T47D (cell line): ENCODE results near the gene IFT25.
"Not testable (repeated sequence)": the region's sequence is repeated elsewhere in the genome, so short reads cannot be mapped to it uniquely, and the experiment has no call there.

Source experiments
- DNase-seq, 2 experiments: peaks; one replicate each; pipeline versions ENCODE4 v3.0.0 to v3.0.0-alpha.2; 2011 to 2012; ENCODE audit warnings: low read depth in 1 of 2, low spot score in 1 of 2
- JUND ChIP-seq: IDR thresholded peaks from 2 replicates; pipeline ENCODE4 v1.6.1; 2012; ENCODE audit warnings: low read depth
- in situ Hi-C: cut with HindIII; loops from 2 replicates; pipeline ENCODE4 v1.10.0; 2016; ENCODE audit warnings: low sequenced_read_pairs, low pct_unique_long_range_greater_than_20kb

Gene IFT25

DNA sequence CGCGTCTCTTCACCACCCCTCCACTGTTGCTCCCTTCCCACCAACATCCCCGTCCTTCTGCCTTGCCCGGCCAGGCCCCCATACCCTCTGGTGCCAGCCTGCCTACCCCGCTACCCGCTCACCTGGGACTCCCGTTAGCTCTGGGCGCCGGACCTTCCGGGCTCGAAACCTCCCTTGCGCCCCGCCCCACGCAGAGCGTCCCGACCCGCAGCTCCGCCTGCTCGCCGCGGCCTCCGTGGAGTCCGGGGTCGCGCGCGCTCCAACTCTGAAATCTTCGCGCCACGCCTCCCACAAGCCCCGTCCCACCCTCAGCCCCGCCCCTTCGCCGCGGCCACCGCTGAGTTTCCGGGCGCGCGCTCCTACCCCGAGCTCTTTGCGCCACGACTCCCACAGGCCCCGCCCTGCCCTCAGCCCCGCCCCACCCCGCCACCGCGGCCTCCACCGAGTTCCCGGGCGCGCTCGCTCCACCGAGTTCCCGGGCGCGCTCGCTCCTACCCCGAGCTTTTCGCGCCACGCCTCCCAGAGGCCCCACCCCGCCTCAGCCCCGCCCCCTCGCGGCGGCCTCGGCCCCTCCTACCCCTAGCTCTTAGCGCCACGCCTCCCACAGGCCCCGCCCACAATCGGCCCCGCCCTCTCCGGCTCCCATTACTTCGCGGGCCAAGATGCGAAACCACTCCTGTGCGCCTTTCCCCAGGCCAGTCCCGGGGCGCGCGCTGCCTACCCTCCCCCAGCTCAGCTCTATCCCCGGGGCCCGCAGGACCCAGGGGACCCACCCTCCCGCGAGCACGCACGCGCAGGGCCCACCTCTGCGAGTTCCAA, at the start of gene IFT25:
Gene IFT25, minus strand, starts transcription at position 267 of the 819 bp plus-strand sequence. CDS start 5,617 bp downstream, outside the sequence.
- in situ Hi-C loops = no loop called here
- peak; percentile 64 to 96 for DNase-seq
- no peak for TF ChIP-seq JUND

DNA sequence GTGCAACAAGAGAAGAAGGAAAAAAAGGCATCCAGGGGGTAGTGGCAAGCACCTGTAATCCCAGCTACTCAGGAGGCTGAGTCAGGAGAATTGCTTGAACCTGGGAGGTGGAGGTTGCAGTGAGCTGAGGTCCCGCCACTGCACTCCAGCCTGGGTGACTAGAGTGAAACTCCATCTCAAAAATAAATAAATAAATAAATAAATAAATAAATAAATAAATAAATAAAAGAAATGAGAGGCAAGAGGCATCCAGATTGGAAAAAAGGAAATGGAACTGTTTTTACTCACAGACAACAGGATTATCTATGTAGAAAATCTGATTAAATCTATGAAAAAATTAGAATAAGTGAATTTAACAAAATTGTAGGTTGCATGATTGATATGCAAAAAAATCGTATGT, 49.0 kb upstream of the IFT25 start:
- in situ Hi-C loops, DNase-seq: not testable (repeated sequence)

DNA sequence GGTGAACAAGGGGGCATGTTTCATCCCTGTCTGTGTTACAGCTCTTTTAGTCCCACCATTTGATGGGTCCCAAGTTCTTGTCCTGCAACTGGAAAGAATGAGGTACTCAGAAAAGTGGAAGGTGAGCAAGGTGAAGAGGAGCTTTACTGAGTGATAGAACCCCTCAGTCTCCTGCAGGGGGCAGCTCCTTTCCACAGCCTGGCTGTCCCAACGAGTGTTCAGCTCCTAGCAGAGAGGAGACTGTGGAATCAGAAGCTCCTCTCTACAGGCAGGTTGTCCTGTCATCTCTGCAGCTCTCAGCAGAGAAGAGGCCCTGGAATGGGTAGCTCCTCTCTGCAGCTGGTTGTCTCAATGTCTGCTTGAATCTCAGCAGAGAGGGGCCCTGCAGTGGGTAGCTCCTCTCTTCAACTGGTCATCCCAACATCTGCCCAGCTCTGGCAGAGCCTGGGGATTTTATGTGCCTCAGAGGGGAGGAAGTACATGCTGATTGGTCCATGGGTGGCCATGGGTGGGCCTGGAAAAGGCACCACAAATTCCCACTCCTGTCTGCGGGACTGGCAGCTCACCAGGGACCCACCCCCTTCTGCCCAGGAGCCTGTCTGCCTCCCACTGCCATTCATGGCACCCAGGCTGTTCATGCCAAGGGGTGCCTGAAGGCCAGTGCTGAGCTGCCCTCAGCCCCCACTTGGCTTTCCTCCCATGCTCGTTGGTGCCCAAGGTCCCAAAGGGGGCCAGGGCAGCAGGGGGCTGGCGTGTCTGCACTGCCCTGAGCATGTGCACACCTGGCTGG, 46.8 kb upstream of the IFT25 start:
- DNase-seq = no peak
- TF ChIP-seq JUND = no peak
- in situ Hi-C loops = no loop called here

DNA sequence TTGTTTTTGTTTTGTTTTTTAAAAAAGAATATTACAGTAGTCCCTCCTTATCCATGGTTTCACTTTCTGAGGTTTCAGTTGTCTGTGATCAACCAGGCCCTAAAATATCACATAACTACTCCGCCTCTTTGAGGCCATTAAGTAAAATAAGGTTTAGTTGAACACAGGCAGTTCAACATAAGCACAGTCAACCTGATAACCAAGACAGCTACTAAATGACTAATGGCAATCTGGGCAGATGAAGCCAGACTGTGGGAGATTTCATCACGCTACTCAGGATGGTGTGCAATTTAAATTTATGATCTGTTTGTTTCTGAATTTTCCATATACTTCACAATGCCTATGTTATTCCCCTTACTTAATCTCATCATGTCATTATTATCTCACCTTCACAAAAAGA, 42.4 kb upstream of the IFT25 start:
- TF ChIP-seq JUND = no peak
- DNase-seq = no peak
- in situ Hi-C loops = no loop called here

DNA sequence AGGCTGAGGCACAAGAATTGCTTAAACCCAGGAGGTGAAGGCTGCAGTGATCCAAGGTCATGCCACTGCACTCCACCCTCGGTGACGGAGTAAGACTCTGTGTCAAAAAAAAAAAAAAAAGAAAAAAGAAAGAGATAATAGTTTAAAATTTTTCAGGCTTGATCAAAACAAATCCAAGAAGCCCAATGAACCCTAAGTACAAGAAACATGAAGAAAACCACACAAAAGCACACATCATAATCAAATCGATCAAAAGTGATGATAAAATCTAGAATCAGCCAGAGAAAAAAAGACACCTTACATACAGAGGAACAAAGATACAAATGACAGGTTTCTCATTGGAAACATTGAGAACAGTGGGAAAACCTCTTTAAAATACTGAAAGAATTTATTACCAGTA, 41.0 kb upstream of the IFT25 start:
- no peak for TF ChIP-seq JUND
- in situ Hi-C loops = no loop called here
- DNase-seq = no peak

DNA sequence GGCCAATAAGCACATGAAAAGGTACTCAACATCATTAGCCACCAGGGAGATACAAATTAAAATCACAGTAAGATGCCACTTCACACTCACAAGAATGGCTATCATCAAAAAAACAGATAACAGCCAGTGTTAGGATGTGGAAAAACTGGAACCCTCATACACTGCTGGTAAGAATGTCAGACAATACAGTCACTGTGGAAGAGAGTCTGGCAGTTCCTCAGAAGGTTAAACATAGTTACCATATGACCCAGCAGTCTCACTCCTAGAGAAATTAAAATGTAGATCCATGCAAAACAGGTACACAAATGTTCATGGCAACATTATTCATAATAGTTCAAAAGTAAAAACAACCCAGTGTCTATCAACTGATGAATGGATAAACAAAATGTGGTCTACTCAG, 39.2 kb upstream of the IFT25 start:
- DNase-seq = no peak
- no peak for TF ChIP-seq JUND
- in situ Hi-C loops = no loop called here

DNA sequence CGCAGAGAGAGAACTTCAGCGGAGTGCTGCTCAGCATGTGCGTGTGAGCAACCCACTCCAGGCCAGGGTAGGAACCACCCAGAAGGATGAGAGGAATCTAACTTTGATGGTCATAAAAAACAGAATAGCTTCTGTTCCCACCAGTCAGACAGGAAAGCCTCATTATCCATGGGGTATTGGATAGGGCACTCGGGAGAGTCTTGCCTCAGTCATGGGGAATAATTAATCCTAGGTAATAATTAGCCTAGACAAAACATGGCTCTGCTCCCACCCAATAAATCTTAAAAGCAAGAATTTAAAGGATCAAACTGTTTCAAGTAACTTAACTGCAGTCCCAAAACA, 37.2 kb upstream of the IFT25 start:
- in situ Hi-C loops = no loop called here
- no peak for DNase-seq
- TF ChIP-seq JUND = no peak

DNA sequence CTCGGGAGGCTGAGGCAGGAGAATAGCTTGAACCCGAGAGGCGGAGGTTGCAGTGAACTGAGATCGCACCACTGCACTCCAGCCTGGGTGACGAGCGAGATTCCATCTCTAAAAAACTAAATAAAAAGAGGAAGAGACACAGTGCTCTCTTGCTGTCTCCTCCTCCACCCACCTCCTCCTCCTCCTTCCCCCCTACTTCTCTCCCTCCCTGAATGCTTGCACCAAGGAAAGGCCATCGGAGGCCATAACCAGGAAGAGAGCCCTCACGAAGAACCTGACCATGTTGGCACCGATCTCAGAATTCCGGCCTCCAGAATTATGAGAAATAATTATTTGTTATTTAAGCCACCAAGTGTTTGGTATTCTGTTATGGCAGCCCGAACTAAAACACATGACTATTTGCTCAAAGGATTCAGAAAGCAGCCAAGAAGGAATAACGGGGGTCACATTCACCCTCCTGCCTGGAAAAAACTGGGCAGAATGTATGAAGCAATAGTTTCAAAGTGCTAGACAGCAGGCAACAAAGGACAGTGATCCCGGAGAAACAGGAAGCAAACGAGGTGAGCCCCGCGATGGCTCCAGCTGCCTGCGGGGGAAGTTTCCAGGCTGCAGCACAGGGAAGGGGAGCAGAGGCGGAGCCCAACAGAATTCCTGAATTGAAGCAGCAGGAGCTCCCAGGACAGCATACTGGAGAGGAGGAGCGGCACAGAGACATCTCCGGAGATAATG, 36.7 kb upstream of the IFT25 start:
- no peak for DNase-seq
- in situ Hi-C loops = no loop called here
- TF ChIP-seq JUND = no peak

DNA sequence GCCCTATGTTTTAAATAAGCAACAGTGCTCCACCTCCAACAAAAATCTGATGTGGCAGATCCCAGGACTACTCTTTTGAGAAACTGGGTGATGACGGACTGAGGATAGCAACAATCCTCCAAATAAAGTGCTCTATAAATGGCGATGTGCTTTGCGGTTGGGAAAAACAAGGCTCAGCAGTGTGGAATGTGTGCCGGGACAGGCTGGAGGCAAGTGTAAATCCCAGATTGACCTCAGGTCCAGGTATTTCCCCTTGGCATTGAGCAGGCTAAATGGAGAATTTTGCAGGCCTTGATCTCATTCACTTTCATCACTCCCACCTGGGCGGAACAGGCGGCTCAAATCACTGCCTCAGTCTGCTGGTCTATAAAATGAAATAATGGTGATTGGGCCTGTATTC, 35.7 kb upstream of the IFT25 start:
- no peak for DNase-seq
- no peak for TF ChIP-seq JUND
- in situ Hi-C loops = no loop called here

DNA sequence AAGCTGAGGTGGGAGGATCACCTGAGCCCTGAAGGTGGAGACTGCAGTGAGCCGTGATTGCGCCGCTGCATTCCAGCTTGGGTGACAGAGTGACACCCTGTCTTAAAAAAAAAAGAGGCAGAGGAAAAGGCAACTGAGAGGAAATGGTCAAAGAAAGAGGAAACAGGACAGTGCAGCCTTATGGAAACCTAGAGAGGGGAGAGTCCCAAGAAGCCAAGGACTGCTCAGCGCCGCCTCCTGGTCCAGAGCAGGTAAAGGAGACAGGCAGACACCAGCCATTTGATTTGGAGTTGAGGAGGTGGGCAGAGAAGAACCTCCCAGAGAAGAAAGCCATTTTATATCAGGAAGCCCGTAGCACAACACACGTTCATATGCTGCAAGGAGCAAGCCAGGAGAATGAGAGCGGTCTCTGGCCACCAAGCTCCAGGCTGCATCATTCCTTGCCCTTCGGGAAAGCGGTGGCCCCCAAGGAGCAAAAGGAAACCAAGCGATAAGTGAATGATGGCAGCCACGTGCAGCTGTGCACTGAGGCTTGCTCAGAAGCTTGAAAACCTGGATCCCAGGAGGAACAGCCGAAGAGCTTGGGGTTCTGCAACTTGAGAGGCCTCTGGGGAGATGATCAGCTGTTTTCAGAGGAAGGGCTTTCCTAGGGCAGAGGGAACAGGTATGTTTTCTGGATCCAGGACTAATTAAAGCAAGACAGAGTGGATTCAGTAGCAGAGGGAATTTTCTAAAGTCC, 34.4 kb upstream of the IFT25 start:
- in situ Hi-C loops = no loop called here
- DNase-seq = no peak
- TF ChIP-seq JUND = no peak

DNA sequence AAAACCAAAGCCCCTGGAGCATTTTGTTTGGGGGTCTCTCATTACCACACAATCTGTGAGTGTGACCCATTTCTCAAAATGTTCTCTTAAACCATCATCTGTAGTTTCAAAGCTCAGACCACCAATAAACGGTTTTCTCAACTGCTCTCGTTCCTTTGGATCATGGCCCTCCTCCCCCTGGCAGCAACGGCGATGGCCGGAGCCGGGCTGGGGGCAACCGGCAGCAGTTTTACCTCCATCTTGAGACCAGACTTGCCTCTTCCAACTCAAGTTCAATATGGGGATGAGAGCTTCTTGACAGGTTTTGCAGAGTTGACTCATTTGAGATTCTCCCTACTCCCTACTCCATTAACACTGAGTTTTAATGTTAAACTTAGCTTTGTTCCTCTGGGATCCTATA, 30.4 kb upstream of the IFT25 start:
- TF ChIP-seq JUND = no peak
- DNase-seq = no peak
- in situ Hi-C loops = no loop called here

DNA sequence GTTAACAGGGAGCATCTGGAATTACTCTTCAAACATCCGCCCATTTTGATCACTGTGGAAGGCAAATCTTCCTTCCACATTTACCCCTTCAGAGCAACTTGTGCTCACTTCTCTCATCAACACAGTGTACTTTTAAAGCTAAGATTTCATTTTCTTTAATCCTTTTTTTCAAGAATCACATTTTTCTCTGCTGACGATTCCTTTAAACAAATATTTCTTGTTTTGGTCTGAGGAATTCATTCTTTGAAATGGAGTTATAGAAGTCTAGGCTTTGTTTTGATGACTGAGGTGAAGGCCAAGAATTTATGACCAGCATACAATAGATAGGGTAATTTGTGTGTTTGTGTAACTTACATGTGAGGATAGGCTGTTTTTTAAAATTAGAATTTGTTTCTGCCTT, 26.2 kb upstream of the IFT25 start:
- TF ChIP-seq JUND = no peak
- in situ Hi-C loops = no loop called here
- no peak for DNase-seq

DNA sequence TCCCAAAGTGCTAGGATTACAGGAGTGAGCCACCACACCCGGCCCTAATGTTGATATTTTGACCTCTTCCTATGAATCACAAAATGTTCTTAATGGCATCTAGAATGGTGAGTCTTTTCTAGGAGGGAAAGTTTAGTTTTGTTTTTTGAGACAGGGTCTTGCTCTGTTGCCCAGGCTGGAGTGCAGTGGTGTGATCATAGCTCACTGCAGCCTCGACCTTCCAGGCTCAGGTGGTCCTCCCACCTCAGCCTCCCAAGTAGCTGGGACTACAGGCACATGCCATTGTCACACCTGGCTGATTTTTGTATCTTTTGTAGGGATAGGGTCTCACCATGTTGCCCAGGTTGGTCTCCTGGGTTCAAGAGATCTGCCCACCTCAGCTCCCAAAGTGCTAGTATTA, 23.8 kb upstream of the IFT25 start:
- in situ Hi-C loops, DNase-seq: not testable (repeated sequence)
